Adrenal gland (tissue), 5 donors: ENCODE results near the gene ZNF576.

Experiments used
- CTCF ChIP-seq, 6 experiments: fragments of 450-650 bp in 4 of 6; fragments of 200-600 bp in 2 of 6; sonication (generic) in 1 of 6; IDR thresholded peaks; 1 replicate in 5 of 6; 2 replicates in 1 of 6; pipeline versions ENCODE4 v1.5.1 to v1.8.0; 2016 to 2021; ENCODE audit warnings: antibody characterized with exemption in 6 of 6, mild to moderate bottlenecking in 2 of 6, moderate library complexity in 1 of 6
- POLR2A ChIP-seq, 2 donors: fragments of 450-650 bp; IDR thresholded peaks; one replicate each; pipeline ENCODE4 v1.6.1; 2017; ENCODE audit warnings: antibody characterized with exemption in 2 of 2, mild to moderate bottlenecking in 2 of 2, moderate library complexity in 1 of 2
- donor health status: DM: no; HTN: no; CAD: no.

GRCh38 chr19:43616306-43616705, 19.9 kb downstream of the ZNF576 start:
- TF ChIP-seq CTCF (IDR thresholded peaks at IDR 0.05) (no peak), POLR2A (IDR thresholded peaks at IDR 0.05) (no peak)
